HG03521 (cell line): ENCODE measurements around the gene TANC1.

Source experiments
- ATAC-seq: cut with Tn5 transposase; IDR thresholded peaks from one replicate; pipeline ENCODE4 v1.9.1; 2021; ENCODE audit warnings: mild to moderate bottlenecking, moderate library complexity; ENCODE audit not compliant: unreplicated experiment

Gene TANC1

DNA sequence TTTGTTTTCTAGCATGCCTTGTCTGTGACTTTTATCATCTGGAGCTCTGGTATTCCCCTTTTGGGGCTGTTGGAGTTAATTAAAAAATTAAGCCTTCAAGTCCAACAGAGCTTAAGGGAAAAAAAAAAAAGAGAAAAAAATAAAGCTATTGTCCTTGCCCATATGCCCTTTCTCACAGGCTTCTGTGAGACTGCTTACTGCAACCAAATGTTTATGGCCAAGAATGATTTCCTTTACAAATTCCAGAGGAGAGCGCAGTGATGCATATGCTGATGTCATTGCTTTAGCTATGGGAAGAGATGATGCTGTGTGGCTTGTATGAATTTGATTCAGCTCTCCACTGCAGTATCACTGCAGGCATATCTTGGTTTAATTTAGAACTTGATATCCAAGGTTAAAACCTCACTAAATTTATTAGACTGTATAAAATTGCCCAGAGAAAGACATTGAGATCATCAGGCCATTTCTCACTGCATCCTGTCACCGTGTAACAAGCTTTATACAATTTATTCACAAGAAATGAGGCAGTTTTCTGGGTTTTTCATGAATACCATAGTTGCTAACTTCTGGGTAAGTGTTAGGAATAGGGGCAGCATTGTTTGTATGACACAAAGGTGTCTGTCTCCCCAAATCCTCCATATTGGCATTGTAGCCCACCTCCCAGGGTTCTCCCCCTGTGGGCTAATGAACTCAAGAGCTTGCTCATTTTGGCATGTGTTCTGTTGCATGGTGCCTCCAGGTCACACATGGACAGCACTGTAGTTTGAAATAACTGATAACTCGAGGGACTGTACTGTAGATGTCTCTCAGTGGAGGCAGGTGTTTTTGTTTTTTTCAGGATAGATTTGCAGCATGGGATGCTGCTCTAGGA, 85.0 kb downstream of the TANC1 start:
- ATAC-seq: no peak

DNA sequence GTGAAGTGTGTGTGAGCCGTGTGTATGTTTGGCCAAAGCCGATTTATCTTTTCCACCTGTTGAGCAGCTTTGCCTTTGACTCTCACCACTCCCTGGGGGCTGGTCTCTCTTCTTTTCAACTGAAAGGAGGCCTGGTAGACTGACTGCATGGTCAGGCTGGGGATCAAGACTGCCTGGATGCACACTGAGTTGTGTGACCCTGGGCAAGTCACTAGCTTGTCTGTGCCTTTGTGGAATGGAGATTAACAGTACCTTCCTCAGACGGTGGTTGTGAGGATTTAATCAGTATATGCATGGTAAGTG, 85.5 kb downstream of the TANC1 start:
- no peak for ATAC-seq

DNA sequence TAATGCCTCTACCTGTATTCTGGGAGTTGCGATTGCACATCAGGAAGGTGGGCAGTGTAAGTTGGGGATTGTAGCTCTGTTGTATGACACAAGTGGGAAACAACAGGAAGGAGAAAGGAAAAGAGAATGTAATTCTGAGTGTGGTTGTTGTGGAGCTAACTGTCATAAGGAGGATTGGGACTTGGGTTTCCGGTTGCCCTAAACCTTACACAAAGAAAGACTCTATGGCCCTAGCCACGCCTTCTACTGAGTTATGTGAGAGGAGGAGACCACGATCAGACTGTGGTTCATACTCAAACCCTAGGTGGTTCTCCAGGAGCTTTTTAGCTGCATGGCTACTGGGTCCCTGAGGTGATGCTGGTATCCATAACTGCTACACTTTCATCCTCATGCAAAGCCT, 86.5 kb downstream of the TANC1 start:
- ATAC-seq: no peak

DNA sequence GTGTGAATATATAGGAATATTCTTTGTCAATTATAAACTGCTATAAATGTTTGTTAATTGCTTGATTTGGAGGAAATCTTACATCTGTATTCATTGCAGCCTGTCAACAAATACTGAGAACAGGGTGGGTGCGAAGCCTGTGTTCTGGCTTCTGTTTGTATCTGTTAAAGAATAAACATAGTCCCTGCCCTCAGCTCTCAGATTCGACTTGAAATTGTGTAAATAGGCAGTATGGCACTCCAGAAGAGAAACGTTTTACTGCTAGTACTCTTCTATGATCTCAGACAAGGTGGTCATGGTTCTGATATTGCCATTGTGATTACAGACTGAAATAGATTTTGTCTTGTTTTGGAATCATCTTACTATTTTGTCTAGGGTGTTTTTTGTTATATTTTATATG, 92.1 kb downstream of the TANC1 start:
- ATAC-seq: no peak

DNA sequence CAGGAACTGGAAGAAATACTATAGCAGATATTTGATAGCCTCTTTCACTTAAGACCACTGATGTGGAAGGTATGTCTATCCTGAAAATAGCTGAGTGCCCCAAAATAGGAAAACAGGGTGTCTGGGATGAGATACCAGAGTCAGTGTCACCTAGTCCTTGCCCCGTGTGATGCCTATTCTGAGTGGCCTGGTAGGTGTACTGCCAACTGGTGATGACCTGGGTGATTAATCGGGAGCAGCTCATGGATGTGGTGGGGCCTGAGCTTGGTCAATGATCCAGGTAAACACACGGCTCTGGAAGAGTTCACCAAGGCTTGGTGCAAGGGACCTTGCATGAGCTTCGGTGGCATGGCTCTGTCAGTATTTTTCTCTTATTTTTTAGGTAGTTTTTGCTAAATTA, 95.2 kb downstream of the TANC1 start:
- ATAC-seq: no peak

DNA sequence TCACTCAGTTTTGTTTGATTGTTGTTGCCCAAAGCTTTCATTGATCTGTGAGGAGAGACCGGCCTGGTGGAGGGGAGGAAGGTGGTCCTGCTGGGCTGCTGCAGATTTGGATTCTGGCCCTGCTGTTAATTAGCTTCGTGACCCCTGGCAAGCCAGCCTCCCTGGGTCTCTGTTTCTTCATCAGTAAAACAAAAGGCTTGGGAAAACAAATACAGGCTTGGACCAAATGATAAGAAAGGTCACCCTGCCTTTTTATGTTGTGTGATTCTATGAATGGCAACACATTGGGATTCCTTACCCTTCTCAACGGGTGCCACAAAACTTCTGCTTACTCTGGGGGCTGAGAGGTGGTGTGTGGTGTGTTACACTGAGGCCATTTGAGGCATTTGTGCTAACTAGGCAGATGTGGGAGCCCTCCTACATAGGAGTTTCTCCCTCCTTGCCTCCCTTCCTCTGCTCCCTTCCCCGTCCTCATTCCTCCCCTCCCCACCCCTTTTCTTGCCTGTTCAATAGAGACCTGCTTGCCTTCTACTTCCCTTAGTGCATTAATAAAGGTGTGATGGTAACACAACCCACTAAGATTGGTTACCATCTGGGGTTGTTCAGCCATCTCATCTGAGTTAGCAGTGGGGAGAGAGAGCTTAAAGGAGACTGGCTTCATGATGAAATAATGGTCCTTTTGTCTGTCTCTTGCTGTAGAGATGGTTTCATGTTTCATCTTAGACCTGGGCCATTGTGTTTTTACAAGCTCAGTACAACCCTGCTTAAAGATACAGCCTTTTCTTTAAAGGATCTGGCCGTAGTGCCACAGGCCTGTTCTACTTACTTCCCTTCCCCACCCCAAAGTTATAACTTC, 96.2 kb downstream of the TANC1 start:
- no peak for ATAC-seq

DNA sequence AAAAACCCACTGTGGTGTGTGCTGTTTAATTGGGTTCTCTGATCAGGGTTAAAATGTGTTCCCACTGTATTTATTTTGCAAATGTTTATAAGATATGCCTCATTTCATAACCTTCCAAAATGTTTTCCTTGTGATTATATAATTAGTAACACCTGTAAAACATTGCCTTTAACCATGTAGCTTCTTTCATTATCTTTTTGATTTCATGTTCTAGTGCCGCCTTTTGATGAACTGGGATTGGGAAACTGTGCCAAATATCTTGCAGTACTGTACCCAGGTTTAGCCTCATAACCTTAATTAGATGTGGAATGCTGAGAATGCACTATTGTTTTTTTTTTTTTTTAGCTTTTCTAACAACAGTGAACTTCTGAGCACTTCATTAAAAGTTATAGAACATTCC, 96.9 kb downstream of the TANC1 start:
- no peak for ATAC-seq

DNA sequence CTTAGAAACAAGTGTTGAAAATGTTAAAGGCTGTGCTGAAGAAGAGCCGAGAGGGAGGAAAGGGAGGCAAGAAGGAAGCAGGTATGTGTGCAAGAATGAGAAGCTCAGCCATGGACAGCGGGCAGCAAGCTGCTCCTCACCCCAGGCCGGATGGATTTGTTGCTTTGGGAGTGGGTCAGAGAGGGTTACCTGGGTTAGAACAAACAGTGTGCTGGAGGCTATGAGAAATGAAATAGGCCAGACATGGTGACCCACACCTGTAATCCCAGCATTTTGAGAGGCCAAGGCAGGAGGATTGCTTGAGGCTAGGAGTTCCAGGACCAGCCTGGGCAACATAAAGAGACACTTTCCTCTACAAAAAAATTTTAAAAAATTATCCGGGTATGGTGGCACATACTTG, 97.5 kb downstream of the TANC1 start:
- ATAC-seq: no peak

DNA sequence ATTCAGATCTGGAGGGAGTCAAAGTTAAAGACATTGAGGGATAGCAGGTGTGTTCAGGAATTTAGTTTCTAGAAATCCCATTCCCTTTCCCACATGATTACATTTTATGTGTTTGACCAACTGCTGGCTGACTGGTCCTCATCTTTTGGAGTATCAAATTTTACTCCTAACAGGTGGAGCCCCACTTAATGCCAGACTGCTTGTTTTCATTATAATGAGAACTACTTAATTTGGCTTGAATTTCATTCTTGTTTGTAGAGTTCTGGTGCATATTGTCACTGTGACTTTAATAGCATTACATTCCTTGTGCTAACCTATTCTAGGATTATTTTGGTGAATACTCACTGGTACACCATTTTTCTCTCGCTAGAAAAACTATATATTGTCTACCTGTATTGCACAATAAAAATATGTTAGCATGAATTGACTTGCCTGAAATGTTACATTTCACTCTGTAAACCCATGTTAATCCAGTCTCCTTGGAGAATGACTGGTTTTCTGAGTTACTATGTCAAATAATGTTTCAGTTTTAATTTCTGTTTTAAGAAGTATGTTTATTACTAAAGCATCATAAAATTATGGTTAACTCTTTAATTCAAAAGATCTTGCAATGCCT, 98.2 kb downstream of the TANC1 start:
- no peak for ATAC-seq

DNA sequence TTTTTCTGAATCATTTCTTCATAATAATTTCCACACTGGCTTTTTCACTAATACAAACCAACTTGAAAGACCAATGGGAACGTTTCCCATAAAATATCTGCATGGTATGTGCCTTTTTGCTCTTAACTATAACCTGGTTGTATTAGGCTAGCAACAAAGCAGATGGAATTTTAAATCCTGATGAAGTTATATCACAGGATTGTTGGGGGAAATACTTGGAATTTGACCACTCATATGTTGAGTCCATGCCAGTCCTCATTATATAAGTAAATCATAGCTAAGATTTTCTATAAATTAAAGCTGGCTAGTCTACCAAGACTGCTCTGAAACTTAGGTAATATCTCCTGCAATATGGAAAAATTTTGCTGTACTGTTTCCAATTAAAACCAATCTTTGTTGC, 99.5 kb downstream of the TANC1 start:
- no peak for ATAC-seq

DNA sequence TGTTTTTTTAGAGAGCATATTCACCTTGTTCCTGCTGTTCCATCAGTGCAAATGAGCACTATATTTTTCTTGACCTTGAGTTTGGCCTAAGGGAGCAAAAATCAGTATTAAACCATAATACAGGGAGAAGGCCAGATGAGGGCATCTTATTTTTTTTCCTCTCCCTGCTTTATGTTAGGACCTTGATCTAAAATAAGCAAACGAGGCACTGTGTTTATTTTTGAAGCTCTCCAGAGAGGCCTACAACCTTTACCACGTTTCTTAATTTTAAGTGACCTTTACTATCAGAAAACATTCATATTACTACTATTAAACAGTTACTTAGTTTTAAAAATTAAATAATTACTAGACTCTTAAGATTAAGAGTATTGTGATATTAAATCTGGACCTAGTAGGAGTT, 100.8 kb downstream of the TANC1 start:
- no peak for ATAC-seq

DNA sequence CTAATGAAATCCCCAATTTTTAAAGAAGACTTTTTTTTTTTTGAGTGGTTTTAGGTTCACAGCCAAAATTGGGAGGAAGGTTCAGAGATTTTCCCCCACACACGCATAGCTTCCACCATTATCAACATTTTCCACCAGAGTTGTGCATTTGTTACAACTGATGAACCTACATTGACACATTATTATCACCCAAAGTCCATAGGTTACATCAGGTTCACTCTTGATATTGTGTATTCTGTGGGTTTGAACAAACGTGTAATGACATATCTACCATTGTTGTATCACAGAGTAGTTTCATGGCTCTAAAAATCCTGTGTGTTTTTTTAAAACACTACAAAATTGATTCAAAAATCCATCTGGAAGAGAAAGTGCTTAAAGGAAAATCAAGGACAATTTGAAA, 101.8 kb downstream of the TANC1 start:
- no peak for ATAC-seq

DNA sequence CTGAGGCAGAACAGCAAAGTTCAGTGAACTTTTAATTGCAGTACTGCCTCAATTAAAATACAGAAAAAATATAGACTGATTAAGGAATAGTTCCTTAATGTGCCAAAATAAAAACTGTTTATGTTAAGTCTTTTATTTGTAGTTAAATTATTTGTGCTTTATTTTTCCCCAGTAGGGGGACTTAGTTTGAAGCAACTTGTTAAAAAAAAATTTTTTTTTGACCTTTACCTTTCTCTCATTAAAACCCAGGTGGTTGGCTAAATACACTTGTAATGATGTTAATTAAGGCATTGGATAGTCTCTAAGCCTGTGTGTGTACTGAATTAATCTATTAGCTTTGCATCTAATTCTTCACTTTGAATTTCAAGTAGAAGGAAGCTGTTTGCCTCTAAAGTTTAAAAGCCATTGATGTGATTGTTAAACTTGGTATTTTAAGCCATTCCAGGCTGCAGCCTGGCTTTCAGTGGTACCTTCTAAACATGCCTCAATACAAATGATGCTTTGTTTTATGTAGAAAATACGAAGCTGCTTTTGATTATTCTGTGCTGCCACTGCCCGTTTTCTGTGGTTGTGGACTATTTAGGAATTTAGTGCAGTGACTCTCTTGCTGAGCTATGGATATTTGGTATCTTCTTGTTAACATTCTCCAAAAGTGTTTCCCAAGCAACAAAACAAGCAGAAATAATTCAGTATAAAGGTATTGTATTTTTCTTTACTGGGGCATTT, 102.9 kb downstream of the TANC1 start:
- ATAC-seq: no peak

DNA sequence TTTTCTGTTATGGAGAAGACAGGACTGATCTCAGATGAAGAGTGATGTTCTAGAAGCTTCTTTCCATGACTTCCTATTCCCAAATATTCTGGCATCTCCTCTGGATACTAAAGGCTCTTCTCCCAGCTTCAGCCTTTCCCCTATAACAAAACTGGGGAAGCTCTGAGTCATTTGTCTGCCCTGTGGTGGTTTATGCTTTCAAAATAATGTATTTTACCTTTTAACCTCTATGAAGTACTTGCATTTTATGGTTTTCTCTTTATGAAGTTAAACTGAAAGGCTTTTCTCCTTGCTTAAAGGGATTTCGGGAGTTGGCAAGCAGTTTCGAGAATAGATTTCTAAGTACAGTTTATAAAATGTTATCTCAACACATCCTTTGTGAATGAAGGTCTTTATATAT, 104.4 kb downstream of the TANC1 start:
- ATAC-seq: no peak

DNA sequence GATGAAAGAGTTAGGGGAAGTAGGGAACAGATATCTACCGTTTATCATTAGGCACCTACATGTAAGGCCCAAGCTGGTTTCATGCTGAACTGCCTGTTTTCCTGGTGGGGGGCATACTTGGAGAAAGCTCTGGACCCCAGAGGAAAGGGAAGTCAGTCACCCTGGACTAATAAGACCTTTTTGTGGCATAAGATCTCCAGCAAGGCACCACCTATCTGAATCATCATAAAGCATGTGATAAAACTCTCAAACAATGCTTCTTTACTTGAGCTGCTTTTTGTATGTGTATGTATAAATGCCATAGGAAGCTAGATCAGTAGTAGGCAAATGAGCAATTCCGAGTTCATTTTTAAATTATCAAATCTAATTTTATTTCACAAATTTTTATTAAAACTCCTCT, 104.8 kb downstream of the TANC1 start:
- no peak for ATAC-seq

DNA sequence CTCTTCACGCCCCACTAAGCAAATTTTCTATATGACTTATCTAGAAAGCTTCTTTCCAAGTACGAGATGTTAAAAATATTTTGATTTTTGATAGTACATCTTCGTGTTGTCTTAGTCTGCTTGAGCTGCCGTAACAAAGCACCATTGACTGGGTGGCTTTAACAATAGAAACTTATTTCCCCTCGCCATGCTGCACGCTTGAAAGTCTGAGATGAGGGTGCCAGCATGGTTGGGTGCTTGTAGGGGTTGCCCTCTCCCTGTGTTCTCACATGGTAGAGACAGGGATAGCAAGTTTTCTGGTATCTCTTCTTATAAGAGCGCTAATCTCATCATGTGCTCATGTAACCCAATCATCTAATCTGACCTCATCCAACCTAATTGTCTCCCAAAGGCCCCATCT, 106.2 kb downstream of the TANC1 start:
- no peak for ATAC-seq

DNA sequence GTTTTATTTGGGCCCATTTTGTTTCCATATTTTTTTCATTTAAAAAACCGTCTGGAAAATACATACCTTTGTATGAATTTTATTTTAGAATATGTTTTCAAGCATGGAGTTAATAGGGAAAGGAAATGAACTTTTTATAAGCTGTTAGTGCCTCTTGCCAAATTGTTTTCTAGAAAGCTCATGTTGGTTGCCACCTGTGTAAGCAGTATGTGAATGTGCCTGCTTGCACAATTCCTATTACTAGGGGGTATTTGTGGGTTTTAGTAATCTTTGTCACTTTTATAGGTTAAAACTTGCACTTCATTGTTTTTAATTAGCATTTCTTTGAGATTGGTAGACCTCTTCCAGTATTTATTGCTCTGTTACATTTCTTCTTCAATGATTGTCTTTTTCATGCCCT, 107.3 kb downstream of the TANC1 start:
- no peak for ATAC-seq

DNA sequence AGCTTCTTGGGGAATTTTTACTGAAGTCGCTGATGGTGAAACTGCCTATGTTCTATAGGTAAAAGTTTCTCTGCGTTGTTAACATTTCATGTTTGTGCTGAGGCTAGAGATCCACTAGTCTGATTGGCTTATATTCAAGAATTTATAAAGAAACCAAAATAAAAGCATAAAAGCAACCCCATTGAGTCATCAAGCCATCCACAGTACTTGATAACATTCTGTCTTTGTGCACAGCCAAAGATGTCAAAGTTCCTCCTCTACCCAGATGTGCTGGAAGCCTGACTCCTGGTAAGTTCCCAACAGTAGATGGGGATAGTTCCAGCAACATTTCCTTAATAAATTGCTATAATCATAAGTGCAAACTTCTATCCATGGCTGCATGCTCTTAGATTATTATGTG, 107.8 kb downstream of the TANC1 start:
- ATAC-seq: no peak

DNA sequence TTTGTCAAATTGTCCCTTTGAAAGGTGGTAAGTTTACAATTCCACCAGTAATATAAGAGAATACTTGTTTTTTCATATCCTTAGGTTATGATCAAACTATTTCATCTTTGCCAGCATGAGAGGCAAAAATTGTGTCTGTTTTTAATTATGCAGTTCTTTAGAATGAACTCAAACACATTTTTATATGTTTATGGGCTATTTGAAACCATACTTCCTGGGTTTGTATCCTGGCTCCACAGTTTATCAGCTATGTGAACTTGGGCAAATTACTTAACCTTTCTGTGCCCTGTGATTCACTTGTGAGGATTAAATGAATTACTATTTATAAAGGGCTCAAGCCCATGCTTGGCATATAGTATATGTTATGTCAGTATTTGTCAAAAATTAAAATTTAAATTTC, 109.4 kb downstream of the TANC1 start:
- ATAC-seq: no peak

DNA sequence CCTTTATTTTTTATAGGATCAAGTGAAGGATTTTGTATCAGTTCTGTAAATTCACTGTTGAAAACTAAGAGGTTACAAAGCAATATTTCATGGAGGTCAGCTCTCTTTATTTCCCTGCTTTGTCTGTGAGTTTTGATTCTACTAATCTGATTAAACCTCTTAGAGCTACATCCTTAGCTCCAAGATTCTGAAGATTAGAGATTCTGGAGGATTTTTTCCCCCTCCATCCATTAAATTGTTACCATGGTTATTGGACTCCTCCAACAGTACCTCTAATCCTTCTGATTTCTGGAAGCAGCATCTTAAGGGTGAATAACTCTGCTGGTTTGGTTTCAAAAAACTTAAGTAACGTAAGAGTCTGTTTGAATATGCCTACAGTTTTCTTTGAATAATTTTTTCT, 110.0 kb downstream of the TANC1 start:
- no peak for ATAC-seq

DNA sequence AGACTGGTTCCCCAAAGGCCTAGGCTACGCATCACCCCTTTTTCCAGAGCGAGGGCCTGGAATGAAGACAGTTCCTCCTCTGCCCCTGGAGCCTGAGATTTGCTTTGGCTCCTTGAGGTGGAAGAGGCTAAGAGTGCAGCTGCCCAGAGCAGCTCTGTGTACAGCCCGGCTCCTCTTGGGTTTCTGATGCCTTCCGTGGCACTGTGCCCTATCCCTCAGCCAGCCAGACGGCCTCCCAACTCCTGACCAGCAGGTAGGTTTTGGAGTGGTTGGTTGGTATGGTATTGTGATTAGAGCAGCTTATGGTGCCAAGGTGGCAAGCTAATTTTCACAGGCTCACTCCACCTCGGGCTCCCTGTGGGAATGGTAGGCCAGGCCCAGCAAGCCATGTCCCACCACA, 112.2 kb downstream of the TANC1 start:
- no peak for ATAC-seq
